ENCODE data around the gene SMURF2.
A peak's percentile ranks its signal among the peaks of the same experiment; 100 is the strongest.

DNA sequence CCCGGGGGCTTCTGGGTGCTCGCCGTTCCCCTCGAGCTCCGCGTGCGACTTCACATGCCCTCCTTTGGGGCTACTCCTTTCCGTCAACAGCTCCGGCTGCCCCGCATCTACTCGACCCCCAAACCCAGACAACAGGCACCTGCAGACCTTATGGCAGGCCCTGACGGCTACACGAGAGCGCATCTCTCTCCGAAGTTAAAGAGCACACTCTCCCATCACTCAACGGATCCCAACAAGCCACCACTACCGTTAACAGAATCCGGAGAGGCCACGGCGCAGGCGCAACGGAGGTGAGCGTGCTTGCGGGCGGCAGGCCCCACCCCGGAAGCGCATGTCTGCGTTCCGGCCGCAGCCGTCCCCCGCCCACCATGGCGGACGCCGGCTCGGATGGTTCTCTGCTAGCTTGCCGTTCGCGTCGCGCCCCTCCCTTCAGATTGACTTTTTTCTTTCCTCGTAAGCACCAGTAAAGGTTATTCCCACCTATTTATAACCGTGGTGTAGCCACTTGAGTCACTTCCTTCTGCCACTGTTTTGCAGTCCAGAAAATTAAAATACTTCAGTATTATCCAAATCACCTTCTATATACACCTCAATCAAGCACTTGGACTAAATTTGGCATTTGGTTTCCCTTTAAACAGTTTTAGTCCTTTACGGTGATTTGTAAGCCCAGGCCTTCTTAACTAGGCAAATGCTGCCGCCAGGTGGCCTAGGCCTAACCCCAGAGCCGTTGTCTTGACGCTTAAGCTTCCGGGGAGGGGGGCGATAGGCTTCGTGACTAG, 165.1 kb downstream of the SMURF2 start, which contains the start of gene POLG2:
- TF ChIP-seq, protein P1, sequence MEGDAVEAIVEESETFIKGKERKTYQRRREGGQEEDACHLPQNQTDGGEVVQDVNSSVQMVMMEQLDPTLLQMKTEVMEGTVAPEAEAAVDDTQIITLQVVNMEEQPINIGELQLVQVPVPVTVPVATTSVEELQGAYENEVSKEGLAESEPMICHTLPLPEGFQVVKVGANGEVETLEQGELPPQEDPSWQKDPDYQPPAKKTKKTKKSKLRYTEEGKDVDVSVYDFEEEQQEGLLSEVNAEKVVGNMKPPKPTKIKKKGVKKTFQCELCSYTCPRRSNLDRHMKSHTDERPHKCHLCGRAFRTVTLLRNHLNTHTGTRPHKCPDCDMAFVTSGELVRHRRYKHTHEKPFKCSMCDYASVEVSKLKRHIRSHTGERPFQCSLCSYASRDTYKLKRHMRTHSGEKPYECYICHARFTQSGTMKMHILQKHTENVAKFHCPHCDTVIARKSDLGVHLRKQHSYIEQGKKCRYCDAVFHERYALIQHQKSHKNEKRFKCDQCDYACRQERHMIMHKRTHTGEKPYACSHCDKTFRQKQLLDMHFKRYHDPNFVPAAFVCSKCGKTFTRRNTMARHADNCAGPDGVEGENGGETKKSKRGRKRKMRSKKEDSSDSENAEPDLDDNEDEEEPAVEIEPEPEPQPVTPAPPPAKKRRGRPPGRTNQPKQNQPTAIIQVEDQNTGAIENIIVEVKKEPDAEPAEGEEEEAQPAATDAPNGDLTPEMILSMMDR (IDR thresholded peaks at IDR 0.05) = peak in 11 of 12 donors; percentile 12 to 54 (median 32)
- TF ChIP-seq POLR2A (IDR thresholded peaks at IDR 0.05) = peak in 1 of 2 donors; percentile 63

Data from heart left ventricle (tissue), 13 donors.